Activated CD8-positive, alpha-beta memory T cell treated with anti-CD3 and anti-CD28 coated beads for 24 hours (primary cell): ENCODE measurements around the gene QPRT.
A peak's percentile ranks its signal among the peaks of the same experiment; 100 is the strongest.
"Not testable (repeated sequence)": the region's sequence is repeated elsewhere in the genome, so short reads cannot be mapped to it uniquely, and the experiment has no call there.

ENCODE experiments used
- DNase-seq: peaks from one replicate; pipeline ENCODE4 v3.0.0-alpha.2; 2020

QPRT gene

DNA sequence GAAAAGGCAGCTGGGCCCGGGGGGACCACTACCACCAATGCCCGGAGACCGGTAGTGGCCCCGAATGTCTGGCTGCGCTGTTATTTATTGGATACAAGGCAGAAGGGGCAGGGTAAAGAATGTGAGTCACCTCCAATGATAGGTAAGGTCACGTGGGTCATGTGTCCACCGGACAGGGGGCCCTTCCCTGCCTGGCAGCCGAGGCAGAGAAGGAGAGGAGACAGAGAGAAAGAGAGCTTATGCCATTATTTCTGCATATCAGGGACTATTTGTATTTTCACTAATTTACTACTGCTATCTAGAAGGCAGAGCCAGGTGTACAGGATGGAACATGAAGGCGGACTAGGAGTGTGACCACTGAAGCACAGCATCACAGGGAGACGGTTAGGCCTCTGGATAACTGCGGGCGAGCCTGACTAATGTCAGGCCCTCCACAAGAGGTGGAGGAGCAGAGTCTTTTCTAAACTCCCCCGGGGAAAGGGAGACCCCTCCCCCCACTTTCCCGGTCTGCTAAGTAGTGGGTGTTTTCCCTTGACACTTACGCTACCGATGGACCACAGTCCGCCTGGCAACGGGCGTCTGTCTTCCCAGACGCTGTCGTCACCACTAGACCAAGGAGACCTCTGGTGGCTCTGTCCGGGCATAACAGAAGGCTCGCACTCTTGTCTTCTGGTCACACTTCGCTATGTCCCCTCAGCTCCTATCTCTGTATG is 42.3 kb downstream of the QPRT start:
- DNase-seq: peak; percentile 70

DNA sequence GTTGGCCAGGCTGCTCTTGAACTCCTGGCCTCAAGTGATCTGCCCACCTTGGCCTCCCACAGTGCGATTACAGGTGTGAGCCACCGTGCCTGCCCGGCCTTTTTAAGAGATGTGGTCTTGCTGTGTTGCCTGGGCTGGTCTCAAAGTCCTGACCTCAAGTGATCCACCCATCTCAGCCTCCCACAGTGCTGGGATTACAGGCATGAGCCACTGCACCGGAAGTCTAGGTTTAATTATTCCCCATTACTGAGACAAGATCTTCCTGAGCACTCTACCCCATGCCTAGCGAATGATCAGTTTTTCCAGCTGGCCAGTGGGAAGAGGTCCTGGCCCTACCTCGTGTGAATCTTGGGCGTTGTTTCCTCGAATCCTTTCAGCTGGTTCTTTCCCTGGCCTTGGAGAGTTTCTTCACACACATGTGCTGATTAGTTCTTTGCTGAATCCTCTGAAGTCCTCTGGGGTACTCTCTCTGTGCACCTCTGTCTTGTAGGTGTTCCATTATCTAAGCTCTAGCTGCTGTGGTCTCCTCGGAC is 47.9 kb downstream of the QPRT start:
- no peak for DNase-seq

DNA sequence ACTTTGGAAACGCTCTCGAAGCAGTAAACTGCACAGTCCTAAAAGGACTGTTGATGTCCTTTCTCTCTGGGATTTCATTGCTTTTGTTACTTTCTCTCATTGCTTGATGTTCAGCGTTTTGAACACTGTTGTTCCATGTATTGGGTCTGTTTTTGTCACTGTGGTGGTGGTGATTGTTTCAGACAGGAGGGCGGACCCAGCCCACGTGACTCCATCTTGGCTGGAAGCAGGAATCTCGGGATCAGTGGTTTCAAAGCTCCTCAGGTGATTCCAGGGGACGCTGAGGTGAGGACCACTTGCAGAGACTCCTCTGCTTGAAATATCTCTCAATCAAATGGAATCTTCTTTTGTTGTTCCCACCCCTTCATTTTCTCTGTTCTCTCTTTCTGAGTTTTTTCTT is 48.5 kb downstream of the QPRT start:
- DNase-seq: no peak

DNA sequence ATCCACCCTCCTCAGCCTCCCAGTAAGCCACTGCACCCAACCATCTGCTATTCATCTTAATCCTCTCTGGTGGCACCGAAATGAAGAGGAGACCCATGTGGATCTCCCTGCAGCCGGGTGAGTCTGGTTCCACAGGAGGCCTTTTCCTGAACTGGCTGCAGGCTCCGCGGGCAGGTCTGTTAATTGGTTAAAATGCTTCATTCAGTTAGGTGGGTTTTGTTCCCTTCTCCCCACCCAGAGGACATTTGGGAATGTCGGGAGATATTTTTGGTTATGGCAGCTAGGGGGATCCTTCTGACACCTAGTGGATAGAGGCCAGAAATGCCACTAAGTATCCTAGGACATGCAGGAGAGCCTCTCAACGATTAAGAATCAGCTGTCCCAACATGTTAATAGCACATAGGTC is 50.1 kb downstream of the QPRT start:
- DNase-seq: no peak

DNA sequence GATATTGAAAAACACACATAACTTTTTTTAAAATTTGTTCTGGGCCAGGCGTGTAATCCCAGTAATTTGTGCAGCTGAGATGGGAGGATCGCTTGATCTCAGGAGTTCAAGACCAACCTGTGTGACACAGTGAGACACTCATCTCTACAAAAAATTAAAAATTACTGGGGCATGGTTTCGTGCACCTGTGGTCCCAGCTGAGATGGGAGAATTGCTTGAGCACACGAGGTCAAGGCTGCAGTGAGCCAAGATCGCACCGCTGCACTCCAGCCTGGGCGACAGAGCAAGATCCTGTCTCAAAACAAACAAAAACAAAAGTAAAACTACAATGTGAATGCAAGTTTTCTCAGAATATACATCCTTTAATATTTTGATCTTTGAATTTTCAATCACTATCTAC is 51.7 kb downstream of the QPRT start:
- DNase-seq: no peak

DNA sequence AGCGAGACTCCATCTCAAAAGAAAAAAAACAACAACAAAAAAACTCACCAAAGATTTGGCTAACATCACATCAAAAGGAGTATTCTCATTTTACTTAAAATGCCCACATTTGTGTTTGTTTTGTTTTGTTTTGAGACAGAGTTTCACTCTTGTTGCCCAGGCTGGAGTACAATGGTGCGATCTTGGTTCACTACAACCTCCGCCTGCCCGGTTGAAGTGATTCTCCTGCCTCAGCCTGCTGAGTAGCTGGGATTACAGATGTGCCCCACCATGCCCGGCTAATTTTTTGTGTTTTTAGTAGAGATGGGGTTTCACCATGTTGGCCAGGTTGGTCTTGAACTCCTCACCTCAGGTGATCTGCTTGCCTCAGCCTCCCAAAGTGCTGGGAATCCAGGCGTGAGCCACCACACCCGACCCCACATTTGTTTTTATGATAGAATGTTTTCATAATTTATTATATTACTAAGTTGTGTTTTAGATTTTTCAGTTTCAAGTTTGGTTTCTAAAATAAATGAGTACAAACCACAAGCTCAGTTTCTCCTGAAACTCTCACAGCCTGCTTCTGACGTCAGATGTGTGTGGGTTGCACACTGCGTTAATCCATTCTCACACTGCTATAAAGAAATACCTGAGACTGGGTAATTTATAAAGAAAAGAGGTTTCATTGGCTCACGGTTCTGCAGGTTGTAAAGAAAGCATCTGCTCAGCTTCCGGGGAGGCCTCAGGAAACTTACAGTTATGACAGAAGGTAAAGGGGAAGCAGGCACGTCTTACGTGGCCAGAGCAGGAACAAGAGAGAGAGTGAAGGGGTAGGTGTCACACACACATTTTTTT is 53.0 kb downstream of the QPRT start:
- peak; percentile 85 for DNase-seq

DNA sequence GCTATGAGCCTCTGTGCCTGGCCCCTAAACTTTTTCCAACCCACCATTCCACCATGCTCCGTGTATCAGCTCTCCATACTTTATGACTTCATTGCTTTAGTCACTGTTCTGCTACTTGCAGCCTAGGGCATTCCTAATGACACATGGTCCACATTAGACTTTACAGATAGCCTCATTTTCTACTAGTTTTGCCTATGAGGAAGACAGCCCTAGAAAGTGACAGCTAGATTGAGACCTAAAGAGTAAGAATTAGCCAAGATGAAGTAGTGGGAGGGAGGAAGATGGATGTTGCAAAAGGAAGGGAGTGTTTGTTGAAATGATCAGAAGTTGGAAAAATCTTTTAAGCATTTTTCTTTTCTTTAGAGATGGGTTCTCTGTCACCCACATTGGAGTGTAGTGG is 55.8 kb downstream of the QPRT start:
- DNase-seq: no peak

DNA sequence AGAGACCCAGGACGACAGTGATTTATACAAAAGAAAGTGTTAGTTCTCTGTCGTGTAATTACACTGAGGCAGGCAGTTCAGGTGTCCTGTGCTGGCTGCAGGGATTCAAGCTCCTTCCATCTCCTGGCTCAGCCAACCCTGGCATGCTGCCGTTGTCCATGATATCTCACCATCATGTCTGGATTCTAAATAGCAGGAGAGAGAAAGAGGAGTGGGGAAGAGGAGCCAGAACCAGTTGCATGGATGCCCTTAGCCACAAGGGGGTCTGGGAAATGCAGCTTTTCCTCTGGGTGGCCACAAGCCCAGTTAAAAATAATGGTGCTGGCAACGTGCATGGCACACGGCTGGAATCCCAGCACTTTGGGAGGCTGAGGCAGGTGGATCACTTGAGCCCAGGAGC is 57.1 kb downstream of the QPRT start:
- no peak for DNase-seq

DNA sequence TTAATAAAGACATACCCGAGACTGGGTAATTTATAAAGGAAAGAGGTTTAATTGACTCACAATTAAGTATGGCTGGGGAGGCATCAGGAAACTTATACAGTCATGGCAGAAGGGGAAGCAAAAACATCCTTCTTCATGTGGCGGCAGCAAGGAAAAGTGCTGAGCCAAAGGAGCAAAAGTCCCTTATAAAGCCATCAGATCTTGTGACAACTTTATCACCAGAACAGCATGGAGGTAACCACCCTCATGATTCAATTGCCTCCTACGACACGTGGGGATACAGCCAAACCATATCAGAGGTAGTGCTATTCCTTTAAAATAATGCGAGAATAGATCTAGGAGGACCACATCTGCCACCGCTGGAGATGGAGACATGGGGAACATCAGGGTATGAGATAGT is 57.8 kb downstream of the QPRT start:
- DNase-seq: no peak

DNA sequence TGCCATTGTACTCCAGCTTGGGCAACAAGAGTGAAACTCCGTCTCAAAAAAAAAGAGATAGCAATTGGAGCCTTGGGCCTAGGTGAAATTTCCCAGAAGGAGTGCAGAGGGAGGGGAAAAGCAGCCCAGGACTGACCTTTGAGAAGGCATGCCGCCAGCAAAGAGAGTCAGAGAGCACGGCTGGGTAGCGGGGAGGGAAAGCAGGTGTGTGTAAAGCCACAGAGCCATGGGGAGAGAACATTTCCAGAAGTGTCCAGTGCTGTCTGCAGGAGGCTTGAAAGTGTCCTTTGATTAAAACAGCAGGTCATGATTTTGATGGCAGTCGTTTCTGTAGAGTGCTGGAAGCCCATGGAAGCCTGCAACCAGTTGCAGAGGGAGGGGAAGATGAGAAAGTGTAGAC is 58.7 kb downstream of the QPRT start:
- DNase-seq: no peak

DNA sequence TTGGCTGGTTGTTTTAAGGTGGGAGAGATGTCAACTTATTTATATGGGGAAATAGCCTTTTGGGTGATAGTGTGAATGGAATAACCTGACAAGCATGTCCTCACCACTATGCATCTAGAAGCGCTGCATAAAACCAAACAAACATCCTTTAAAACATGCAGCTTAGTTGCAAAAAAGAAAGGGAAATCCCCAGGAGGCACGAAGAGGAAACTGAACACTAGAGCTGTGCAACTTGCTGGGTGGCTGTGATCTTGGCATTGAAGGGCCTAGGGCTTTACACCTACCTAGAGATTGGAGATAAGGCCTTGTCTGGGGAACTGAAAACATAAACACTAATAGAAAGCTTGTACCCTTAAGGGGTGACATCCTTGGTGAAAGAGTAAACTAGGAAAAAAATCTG is 59.5 kb downstream of the QPRT start:
- DNase-seq: no peak

DNA sequence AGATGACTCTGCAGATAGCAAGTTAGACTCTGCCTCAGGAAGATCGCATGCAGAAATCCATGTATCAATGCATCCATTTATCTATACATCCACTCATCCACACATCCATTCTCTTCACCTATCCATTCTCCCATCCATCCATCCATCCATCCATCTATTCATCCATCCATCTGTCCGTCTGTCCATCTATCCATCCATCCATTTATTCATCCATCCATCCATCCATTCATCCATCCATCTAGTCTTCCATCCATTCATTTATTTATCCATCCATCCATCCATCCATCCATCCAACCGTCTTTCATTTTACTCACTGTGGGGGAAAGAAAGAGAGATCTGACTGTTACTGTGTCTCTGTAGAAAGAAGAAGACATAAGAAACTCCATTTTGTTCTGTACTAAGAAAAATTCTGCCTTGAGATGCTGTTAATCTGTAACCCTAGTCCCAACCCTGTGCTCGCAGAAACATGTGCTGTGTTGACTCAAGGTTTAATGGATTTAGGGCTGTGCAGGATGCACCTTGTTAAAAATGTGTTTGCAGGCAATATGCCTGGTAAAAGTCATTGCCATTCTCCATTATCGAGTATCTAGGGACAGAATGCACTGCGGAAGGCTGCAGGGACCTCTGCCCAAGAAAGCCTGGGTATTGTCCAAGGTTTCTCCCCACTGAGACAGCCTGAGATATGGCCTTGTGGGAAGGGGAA is 61.1 kb downstream of the QPRT start:
- DNase-seq: not testable (repeated sequence)

DNA sequence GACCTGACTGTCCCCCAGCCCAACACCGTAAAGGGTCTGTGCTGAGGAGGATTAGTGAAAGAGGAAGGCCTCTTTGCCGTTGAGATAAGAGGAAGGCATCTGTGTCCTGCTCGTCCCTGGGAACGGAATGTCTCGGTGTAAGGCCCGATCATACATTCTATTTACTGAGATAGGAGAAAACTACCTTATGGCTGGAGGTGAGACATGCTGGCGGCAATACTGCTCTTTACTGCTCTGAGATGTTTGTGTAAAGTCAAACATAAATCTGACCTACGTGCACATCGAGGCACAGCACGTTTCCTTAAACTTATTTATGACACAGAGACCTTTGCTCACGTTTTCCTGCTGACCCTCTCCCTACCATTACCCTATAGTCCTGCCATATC is 61.6 kb downstream of the QPRT start:
- not testable (repeated sequence) for DNase-seq

DNA sequence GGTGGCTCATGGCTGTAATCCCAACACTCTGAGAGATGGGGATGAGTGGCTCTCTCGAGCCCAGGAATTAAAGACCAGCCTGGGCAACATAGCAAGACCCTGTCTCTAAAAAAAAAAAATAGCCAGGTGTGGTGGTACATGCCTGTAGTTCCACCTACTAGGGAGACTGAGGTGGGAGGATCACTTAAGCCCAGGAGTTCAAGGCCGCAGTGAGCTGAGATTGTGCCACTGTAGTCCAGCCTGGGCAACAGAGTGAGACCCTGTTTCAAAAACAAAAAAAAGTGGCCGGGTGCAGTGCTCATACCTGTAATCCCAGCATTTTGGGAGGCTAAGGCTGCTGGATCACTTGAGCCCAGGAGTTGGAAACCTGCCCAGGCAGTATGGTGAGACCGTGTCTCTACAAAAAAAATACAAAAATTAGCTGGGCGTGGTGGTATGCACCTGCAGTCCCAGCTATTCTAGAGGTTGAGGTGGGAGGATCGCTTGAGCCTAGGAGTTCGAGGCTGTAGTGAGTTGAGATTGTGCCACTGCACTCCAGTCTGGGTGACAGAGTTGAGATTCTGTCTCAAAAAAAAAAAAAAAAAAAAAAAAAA is 63.8 kb downstream of the QPRT start:
- DNase-seq: no peak

DNA sequence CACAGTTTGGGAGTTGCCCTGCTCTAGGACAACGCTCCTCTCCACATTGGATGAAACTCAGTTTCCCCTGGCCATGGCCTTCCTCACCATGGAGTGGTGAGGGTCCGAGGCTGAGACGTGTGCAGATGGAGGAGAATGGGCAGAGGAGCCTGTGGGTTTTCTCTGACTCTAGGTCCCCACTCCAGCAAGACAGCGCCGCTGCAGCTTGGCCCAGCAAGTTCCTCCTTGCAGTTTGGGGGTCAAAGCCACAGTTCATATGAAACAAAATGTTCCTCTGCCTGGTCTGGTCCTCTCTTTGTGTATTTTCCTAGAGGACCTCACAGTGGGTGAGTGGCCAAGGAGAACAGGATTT is 64.5 kb downstream of the QPRT start:
- no peak for DNase-seq

DNA sequence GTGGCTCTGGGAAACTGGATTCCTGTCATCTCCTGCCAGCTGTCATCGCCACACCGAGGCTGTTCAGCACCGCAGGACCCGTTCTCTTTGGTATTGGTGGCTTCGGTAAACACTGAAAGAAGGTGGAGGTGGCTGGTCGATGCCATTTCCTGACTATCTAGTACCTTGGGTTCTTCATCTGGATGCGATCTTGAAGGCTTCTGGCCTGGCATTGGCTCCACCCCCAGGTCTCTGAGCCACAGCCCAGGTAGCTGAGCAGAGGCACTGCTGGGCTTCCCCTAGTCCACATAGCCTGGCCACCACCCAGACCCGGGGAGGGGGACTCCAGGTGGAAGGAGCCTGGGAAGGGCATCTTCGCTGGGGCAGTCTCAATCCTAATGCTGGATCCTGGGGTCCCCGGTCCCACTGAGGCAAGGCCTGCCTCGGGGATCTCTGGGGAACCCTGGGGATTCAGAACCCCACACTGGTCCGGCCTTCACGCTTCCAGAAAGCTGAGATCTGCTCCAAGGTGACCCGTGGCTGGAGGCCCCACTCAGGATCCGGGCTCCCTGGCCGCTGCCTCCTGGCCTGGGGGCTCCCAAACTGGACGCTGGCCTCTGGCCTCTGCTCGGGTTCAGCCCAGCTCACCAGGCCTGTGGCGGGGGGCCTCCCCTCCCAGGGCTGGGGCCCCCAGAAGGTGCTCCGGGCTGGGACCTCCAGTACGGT is 65.0 kb downstream of the QPRT start:
- DNase-seq: peak; percentile 81

DNA sequence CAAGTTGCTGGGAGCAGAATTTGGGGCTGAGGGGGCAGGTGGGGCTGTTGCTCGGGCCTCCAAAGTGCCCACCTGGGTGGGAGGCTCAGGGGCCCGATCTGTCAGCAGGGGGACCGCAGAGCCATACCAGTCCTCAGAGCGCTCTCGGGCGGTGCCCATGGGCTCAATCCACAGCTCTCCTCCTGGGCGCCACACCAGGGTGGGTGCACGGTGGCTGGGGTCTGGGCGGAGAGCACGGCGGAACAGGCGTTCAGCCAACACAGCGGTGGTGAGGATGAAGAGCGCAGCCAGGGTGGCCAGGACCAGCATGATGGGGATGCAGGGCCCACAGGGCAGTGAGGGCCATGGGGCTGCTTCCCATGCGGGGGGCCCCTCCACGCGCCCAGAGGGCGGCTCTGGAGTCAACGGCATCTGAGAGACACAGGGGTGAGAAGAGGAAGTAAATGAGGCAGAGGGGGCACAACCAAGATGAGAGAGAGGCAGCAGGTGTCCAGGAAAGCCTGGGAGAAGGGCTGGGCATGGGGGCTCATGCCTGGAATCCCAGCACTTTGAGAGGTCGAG is 65.6 kb downstream of the QPRT start:
- peak; percentile 78 for DNase-seq

DNA sequence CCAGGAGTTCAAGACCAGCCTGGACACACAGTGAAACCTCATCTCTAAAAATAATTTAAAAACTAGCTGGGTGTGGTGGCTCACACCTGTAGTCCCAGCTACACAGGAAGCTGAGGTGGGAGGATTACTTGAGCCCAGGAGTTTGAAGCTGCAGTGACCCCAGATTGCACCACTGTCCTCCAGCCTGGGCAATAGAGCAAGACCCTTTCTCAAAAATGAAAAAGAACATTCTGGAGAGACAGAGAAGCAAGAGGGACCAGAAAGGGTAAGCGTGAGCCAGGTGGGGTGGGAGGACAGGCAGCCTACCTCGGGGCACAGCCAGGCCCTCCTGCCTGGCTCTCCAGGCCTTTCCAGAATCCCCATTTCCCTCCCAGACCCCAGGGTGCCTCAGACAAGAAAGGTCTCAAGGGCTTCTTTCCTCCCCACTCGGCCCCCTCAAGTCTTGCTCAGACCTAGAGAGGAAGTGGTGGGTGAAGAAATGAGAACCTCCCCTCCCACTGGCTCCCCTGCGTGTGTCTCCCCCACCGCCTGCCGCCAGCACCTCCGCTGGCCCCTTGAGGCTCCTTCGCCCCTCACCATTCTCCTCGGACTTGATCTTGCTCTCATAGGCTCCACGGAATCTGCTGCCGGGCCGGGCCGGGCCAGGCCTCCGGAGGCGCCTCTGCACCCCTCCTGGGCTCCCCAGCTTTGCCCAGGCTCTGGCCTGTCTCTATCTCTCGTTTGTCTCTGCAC is 66.3 kb downstream of the QPRT start:
- DNase-seq: peak; percentile 85

DNA sequence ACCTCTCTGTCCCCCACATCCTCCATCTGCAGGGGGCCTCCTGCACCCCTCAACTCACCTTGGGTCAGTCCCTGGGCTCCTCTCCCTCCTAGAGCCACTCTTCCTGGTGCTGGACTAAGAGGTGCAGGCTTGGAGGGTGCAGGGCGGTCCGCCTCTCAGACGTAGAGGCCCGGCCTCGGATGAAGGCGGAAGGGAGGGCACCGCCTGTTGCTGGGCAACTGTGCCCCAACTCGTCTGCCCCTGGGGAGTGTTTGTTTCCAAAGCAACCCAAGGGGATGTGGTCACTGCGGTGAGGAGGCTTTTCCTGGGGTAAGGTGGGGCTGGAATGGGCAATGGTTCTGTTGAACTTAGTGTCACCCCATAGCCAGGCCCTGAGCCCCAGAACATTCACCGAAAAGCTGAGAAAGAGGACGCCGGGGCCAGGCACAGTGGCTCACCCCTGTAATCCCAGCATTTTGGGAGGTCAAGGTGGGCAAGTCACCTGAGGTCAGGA is 66.9 kb downstream of the QPRT start, which contains the start of gene C16orf54:
C16orf54 (minus strand) TSS at position 138 of the 493 bp plus-strand sequence. CDS start 1,039 bp downstream, outside the sequence.
- DNase-seq: peak; percentile 90

DNA sequence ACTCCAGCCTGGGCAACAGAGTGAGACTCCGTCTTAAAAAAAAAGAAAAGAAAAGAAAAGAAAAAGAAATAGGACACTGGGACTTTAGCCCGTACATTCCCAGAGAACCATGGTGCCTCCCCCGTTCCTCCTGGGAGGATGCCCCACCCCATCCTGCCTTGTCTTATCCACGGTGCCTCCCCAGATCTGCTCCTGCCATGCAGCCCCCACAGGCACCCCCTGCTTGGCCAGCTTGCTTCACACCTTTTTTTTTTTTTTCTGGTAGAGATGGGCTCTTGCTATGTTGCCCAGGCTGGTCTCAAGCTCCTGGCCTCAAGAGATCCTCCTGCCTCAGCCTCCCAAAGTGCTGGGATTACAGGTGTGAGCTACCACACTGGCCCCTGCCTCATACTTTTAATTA is 67.5 kb downstream of the QPRT start:
- DNase-seq: not testable (repeated sequence)
